SU-DHL-6 (cell line): ENCODE data around the gene FCGR3A.

Experiments used
- H2AFZ ChIP-seq: fragments of 200-600 bp; sonication (generic); 2 replicates; pipeline ENCODE4 v1.6.1; 2014; ENCODE audit warnings: low read depth, mild to moderate bottlenecking, moderate library complexity, mixed read lengths, antibody characterized with exemption, low read length; ENCODE audit not compliant: severe bottlenecking
- H3F3A ChIP-seq: fragments of 200-600 bp; shearing (Covaris generic); 2 replicates; pipeline ENCODE4 v1.6.0; 2016; ENCODE audit warnings: antibody characterized with exemption, mild to moderate bottlenecking; ENCODE audit not compliant: insufficient read depth
- H3K27ac ChIP-seq: fragments of 200-600 bp; sonication (generic); 2 replicates; pipeline ENCODE4 v1.5.1; 2016; ENCODE audit warnings: low read depth, mild to moderate bottlenecking, low read length, moderate library complexity, mixed read lengths
- H3K27me3 ChIP-seq: fragments of 200-600 bp; sonication (generic), shearing (Covaris generic); 2 replicates; pipeline ENCODE4 v1.6.0; 2014; ENCODE audit warnings: mild to moderate bottlenecking, low read length
- H3K36me3 ChIP-seq: fragments of 200-600 bp; sonication (generic); 2 replicates; pipeline ENCODE4 v1.6.1; 2014; ENCODE audit warnings: mild to moderate bottlenecking, low read length, mixed read lengths
- H3K4me2 ChIP-seq: fragments of 300-600, 200-600 bp; shearing (Covaris generic), sonication (generic); 2 replicates; pipeline ENCODE4 v1.6.0; 2014; ENCODE audit warnings: low read length, low read depth, mild to moderate bottlenecking; ENCODE audit not compliant: poor library complexity, severe bottlenecking
- H3K4me3 ChIP-seq: fragments of 200-600 bp; sonication (generic); 2 replicates; pipeline ENCODE4 v1.5.1; 2014; ENCODE audit warnings: antibody characterized with exemption, low read length, mild to moderate bottlenecking, mixed read lengths; ENCODE audit not compliant: insufficient read depth, poor library complexity, severe bottlenecking
- H3K79me2 ChIP-seq: fragments of 200-600 bp; sonication (generic); 2 replicates; pipeline ENCODE4 v1.6.1; 2014; ENCODE audit warnings: mild to moderate bottlenecking, low read length, moderate library complexity; ENCODE audit not compliant: insufficient read depth
- H3K9ac ChIP-seq: fragments of 200-600 bp; sonication (generic); 2 replicates; pipeline ENCODE4 v1.7.0; 2014; ENCODE audit warnings: mild to moderate bottlenecking, low read length
- H3K9me2 ChIP-seq: fragments of 200-600 bp; sonication (generic); replicated peaks from 2 replicates; pipeline ENCODE4 v1.6.1; 2014; ENCODE audit warnings: low read length; ENCODE audit not compliant: insufficient read depth
- H3K9me3 ChIP-seq: fragments of 200-600 bp; sonication (generic); 2 replicates; pipeline ENCODE4 v1.6.1; 2014; ENCODE audit warnings: low read length, mixed read lengths; ENCODE audit not compliant: insufficient read depth
- H4K20me1 ChIP-seq: fragments of 200-600 bp; sonication (generic); 2 replicates; pipeline ENCODE4 v1.6.1; 2014; ENCODE audit warnings: low read depth, mild to moderate bottlenecking, antibody characterized with exemption, low read length, moderate library complexity, mixed read lengths
- CTCF ChIP-seq: fragments of 200-600 bp; sonication (generic); IDR thresholded peaks from one replicate; pipeline ENCODE4 v1.5.1; 2017; ENCODE audit warnings: antibody characterized with exemption, mild to moderate bottlenecking, low read length, moderate library complexity; ENCODE audit not compliant: insufficient read depth, poor library complexity, severe bottlenecking
- EZH2phosphoT487 ChIP-seq: fragments of 200-600 bp; sonication (generic), shearing (Covaris generic); conservative IDR thresholded peaks from 2 replicates; pipeline ENCODE4 v1.6.1; 2018; ENCODE audit warnings: mild to moderate bottlenecking, antibody characterized with exemption, low read length, moderate library complexity, mixed read lengths

The FCGR3A gene

GRCh38 chr1:161511756-161512060, 37.9 kb downstream of the FCGR3A start:
- Histone ChIP-seq H3K9me2 (no peaks in the 10 kb centered on the region), H3K27me3 (no peaks in the 10 kb centered on the region), H3F3A (no peaks in the 10 kb centered on the region), H3K4me3 (no peak overlapping the region), H3K79me2 (no peaks in the 10 kb centered on the region), H3K4me2 (no peak overlapping the region), H3K27ac (no peak overlapping the region), H3K36me3 (no peaks in the 10 kb centered on the region), H3K9ac (no peak overlapping the region), H2AFZ (no peak overlapping the region), H3K9me3 (no peaks in the 10 kb centered on the region), H4K20me1 (no peaks in the 10 kb centered on the region)
- TF ChIP-seq CTCF, result no peak
- TF ChIP-seq EZH2phosphoT487, result no peak

GRCh38 chr1:161511018-161511755, 38.4 kb downstream of the FCGR3A start:
- Histone ChIP-seq H3K4me2 (no peak overlapping the region), H3K9me3 (no peaks in the 10 kb centered on the region), H3F3A (no peaks in the 10 kb centered on the region), H4K20me1 (no peaks in the 10 kb centered on the region), H3K9ac (no peak overlapping the region), H3K27ac (no peak overlapping the region), H3K36me3 (no peaks in the 10 kb centered on the region), H2AFZ (no peak overlapping the region), H3K4me3 (no peak overlapping the region), H3K79me2 (no peaks in the 10 kb centered on the region), H3K27me3 (no peaks in the 10 kb centered on the region), H3K9me2 (no peaks in the 10 kb centered on the region)
- TF ChIP-seq CTCF (no peak), EZH2phosphoT487 (no peak)

- Histone ChIP-seq H3K9me3 (no peaks in the 10 kb centered on the region), H3K4me3 (no peak overlapping the region), H3K36me3 (no peaks in the 10 kb centered on the region), H3K9me2 (no peaks in the 10 kb centered on the region), H3F3A (no peaks in the 10 kb centered on the region), H3K27ac (no peak overlapping the region), H4K20me1 (no peaks in the 10 kb centered on the region), H3K9ac (no peak overlapping the region), H3K4me2 (no peak overlapping the region), H3K27me3 (no peaks in the 10 kb centered on the region), H3K79me2 (no peaks in the 10 kb centered on the region), H2AFZ (no peak overlapping the region)
- no peak for TF ChIP-seq CTCF
These were observed 39.1 kb downstream of the FCGR3A start for GRCh38 chr1:161510477-161510876.
